Fibroblast of lung (primary cell): Measurements from ENCODE around the gene ANKRD17.

ENCODE experiments used
- CTCF ChIP-seq, 2 donors: IDR thresholded peaks in 1 of 2; conservative IDR thresholded peaks in 1 of 2; 1 replicate in 1 of 2; 2 replicates in 1 of 2; pipeline ENCODE4 v1.5.1; 2011 to 2012; ENCODE audit warnings: low read length in 2 of 2, control low read depth in 1 of 2, inconsistent platforms in 1 of 2, low read depth in 1 of 2, mild to moderate bottlenecking in 1 of 2
- EZH2 ChIP-seq: IDR thresholded peaks from 2 replicates; pipeline ENCODE4 v1.5.1; 2012; ENCODE audit warnings: low read length, control low read depth, mild to moderate bottlenecking; ENCODE audit errors: missing control alignments

- TF ChIP-seq CTCF (conservative IDR thresholded peaks at IDR 0.05 in 1 of 2, IDR thresholded peaks at IDR 0.05 in 1 of 2; ENCODE audit: low read depth in 1 of 2, low read length in 2 of 2): no peak
- no peak for TF ChIP-seq EZH2
Measured at GRCh38 chr4:73223258-73223650, 35.3 kb downstream of the ANKRD17 start.
